Measurements from ENCODE around the gene KRTAP26-1.

The KRTAP26-1 gene

GRCh38 chr21:30271611-30272010 is 48.5 kb downstream of the KRTAP26-1 start:
- ChIA-PET POLR2A (no interaction called here), CTCF (no interaction called here)
- Histone ChIP-seq H3K9me3 (ENCODE audit: control extremely low read depth in 1 of 5, control insufficient read depth in 4 of 5, insufficient read depth in 2 of 5, low read depth in 1 of 5, low read length in 4 of 5) (no peaks in the 10 kb centered on the region), H3K27ac (ENCODE audit: insufficient read depth in 1 of 2, low read depth in 1 of 2, low read length in 2 of 2, poor library complexity in 1 of 2, severe bottlenecking in 2 of 2) (no peak overlapping the region), H3K27me3 (replicated peaks in 2 of 5; ENCODE audit: control insufficient read depth in 4 of 5, insufficient read depth in 5 of 5, low read length in 4 of 5) (no peaks in the 10 kb centered on the region), H3K4me1 (ENCODE audit: control extremely low read depth in 1 of 4, control insufficient read depth in 4 of 4, insufficient read depth in 4 of 4, low read length in 3 of 4) (no peaks in the 10 kb centered on the region), H3K4me3 (ENCODE audit: control insufficient read depth in 1 of 7, extremely low read depth in 1 of 7, insufficient read depth in 4 of 7, low read depth in 2 of 7, low read length in 6 of 7) (no peak overlapping the region), H3K36me3 (ENCODE audit: control insufficient read depth in 4 of 4, insufficient read depth in 4 of 4, low read length in 3 of 4) (no peaks in the 10 kb centered on the region)
- 100% methylated on average over 1 of the region's 1 CpG for WGBS (ENCODE audit: insufficient coverage)
- DNase-seq: no peak

GRCh38 chr21:30271156-30271555 is 49.0 kb downstream of the KRTAP26-1 start:
- ChIA-PET CTCF (no interaction called here), POLR2A (no interaction called here)
- DNase-seq: no peak
- no peak overlapping the region for H3K4me3 ChIP-seq (ENCODE audit: control insufficient read depth in 1 of 7, extremely low read depth in 1 of 7, insufficient read depth in 4 of 7, low read depth in 2 of 7, low read length in 6 of 7)
- no peaks in the 10 kb centered on the region for H3K4me1 ChIP-seq (ENCODE audit: control extremely low read depth in 1 of 4, control insufficient read depth in 4 of 4, insufficient read depth in 4 of 4, low read length in 3 of 4)
- H3K36me3 ChIP-seq (ENCODE audit: control insufficient read depth in 4 of 4, insufficient read depth in 4 of 4, low read length in 3 of 4): no peaks in the 10 kb centered on the region
- H3K27ac ChIP-seq (ENCODE audit: insufficient read depth in 1 of 2, low read depth in 1 of 2, low read length in 2 of 2, poor library complexity in 1 of 2, severe bottlenecking in 2 of 2): no peak overlapping the region
- 100% methylated on average over 4 of the region's 5 CpGs for WGBS (ENCODE audit: insufficient coverage)
- peaks cover 0 to 2% (median 0%) of the 10 kb centered on the region in 5 experiments for H3K9me3 ChIP-seq (ENCODE audit: control extremely low read depth in 1 of 5, control insufficient read depth in 4 of 5, insufficient read depth in 2 of 5, low read depth in 1 of 5, low read length in 4 of 5)
- no peaks in the 10 kb centered on the region for H3K27me3 ChIP-seq (replicated peaks in 2 of 5; ENCODE audit: control insufficient read depth in 4 of 5, insufficient read depth in 5 of 5, low read length in 4 of 5)

GRCh38 chr21:30269803-30270530 is 50.1 kb downstream of the KRTAP26-1 start:
- no peak for DNase-seq
- no CpG with 5 or more reads among the region's 3 CpGs for WGBS (ENCODE audit: insufficient coverage)
- no peaks in the 10 kb centered on the region for H3K27me3 ChIP-seq (replicated peaks in 2 of 5; ENCODE audit: control insufficient read depth in 4 of 5, insufficient read depth in 5 of 5, low read length in 4 of 5)
- POLR2A ChIA-PET: no interaction called here
- no peaks in the 10 kb centered on the region for H3K36me3 ChIP-seq (ENCODE audit: control insufficient read depth in 4 of 4, insufficient read depth in 4 of 4, low read length in 3 of 4)
- H3K4me1 ChIP-seq (ENCODE audit: control extremely low read depth in 1 of 4, control insufficient read depth in 4 of 4, insufficient read depth in 4 of 4, low read length in 3 of 4): no peaks in the 10 kb centered on the region
- H3K27ac ChIP-seq (ENCODE audit: insufficient read depth in 1 of 2, low read depth in 1 of 2, low read length in 2 of 2, poor library complexity in 1 of 2, severe bottlenecking in 2 of 2): no peak overlapping the region
- no peak overlapping the region for H3K4me3 ChIP-seq (ENCODE audit: control insufficient read depth in 1 of 7, extremely low read depth in 1 of 7, insufficient read depth in 4 of 7, low read depth in 2 of 7, low read length in 6 of 7)
- CTCF ChIA-PET: no interaction called here
- H3K9me3 ChIP-seq (ENCODE audit: control extremely low read depth in 1 of 5, control insufficient read depth in 4 of 5, insufficient read depth in 2 of 5, low read depth in 1 of 5, low read length in 4 of 5): peaks cover 0 to 9% (median 0%) of the 10 kb centered on the region in 5 experiments
